ENCODE results near the gene DIP2A. TPM values are rescaled to one million over a fixed set of nuclear protein-coding genes. Genes with fewer than 3 reads are reported as not detected.

DIP2A gene
- total and polyA plus RNA-seq, 2 of the 8 experiments (the other 6 are each of a cell fraction or from before 2014, with no cell fraction given), result 16.0 to 27.1 TPM

DNA sequence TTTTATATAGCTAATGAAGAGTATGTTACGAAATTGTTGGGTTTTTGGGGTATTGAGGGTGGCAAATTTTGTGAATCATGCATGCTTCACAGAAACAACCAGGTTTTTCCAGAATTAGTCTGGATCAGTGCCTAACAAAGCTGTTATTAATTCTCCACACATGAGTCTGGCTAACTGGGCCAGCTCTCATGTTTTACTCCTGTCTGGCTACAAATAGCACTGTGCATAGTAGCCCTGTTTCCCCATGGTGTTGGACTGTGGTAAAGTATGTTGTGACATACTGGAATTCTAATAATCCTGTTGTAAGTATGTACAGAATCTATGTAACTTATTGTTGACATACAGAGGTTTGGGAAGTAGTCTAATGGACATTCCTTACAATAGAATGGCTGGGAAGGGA lies 110.4 kb downstream of the DIP2A start (continued):
- TF ChIP-seq GABPA (IDR thresholded peaks at IDR 0.05; ENCODE audit: borderline replicate concordance, insufficient read depth, low read length) (no peak), POLR2A (IDR thresholded peaks at IDR 0.05; ENCODE audit: control extremely low read depth in 1 of 2, low read depth in 2 of 2, low read length in 2 of 2) (no peak)
